ENCODE results near the gene GOLT1A.

Gene GOLT1A

GRCh38 chr1:204149107-204149506, 64.7 kb downstream of the GOLT1A start:
- Mint-ChIP-seq H3K4me3 (peak overlapping the region; percentile 9), H3K27me3 (ENCODE audit: low read depth, poor library complexity) (peaks cover 45% of the 10 kb centered on the region), H3K9me3 (no peaks in the 10 kb centered on the region), H3K36me3 (ENCODE audit: low read depth) (no peaks in the 10 kb centered on the region), H3K27ac (no peak overlapping the region), H3K4me1 (peaks cover 14% of the 10 kb centered on the region)
- no peak for TF ChIP-seq CTCF (IDR thresholded peaks at IDR 0.05)
- DNase-seq: no peak
